PC-3 (cell line): ENCODE measurements around the gene FHAD1.

Experiments
- EZH2 ChIP-seq: fragments of 300-600 bp; sonication (generic); IDR thresholded peaks from one replicate; pipeline ENCODE4 v1.6.1; 2017; ENCODE audit warnings: antibody characterized with exemption, mild to moderate bottlenecking, low read length; ENCODE audit not compliant: unreplicated experiment
- EZH2phosphoT487 ChIP-seq: fragments of 300-600 bp; sonication (generic); IDR thresholded peaks from 2 replicates; pipeline ENCODE4 v1.6.1; 2018; ENCODE audit warnings: mild to moderate bottlenecking, antibody characterized with exemption, low read length, borderline replicate concordance
- TF ChIP-seq, protein P1 (sequence below): fragments of 300-600 bp; sonication (generic); conservative IDR thresholded peaks from 2 replicates; pipeline ENCODE4 v1.5.1; 2017; ENCODE audit warnings: antibody characterized with exemption, low read depth, mild to moderate bottlenecking, low read length

DNA sequence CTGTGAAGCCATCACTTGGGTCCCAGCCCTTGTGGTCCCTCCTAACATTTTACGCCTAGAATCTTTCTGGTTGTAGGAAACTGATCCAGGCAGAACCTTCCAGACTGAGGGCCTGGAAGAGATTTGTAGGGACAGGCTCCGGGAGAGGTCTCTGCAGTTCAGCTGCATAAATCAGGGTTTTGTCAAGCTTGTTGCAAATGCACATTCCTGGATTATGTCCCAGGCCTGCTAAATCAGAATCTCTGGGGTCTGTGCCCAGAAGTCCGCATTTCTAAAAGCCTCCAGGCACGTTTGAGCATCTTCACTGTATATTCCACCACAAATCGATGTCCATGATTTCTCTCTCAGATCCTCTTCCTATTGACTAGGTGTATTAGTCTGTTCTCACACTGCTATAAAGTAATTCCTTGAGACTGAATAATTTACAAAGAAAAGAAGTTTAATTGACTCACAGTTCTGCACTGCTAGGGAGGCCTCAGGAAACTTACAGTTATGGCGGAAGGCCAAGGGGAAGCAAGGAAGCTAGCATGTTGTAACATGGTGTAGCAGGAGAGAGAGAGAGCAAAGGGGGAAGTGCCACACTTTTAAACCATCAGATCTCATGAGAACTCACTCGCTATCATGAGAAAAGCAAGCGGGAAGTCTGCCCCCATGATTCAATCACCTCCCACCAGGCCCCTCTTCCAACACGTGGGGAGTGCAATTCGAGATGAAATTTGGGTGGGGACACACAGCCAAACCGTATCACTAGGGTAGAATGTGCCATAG, 1.2 kb upstream of the FHAD1 start:
- TF ChIP-seq, protein P1, sequence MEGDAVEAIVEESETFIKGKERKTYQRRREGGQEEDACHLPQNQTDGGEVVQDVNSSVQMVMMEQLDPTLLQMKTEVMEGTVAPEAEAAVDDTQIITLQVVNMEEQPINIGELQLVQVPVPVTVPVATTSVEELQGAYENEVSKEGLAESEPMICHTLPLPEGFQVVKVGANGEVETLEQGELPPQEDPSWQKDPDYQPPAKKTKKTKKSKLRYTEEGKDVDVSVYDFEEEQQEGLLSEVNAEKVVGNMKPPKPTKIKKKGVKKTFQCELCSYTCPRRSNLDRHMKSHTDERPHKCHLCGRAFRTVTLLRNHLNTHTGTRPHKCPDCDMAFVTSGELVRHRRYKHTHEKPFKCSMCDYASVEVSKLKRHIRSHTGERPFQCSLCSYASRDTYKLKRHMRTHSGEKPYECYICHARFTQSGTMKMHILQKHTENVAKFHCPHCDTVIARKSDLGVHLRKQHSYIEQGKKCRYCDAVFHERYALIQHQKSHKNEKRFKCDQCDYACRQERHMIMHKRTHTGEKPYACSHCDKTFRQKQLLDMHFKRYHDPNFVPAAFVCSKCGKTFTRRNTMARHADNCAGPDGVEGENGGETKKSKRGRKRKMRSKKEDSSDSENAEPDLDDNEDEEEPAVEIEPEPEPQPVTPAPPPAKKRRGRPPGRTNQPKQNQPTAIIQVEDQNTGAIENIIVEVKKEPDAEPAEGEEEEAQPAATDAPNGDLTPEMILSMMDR: no peak
- TF ChIP-seq EZH2 (no peak), EZH2phosphoT487 (no peak)
